PFSK-1 (cell line): ENCODE results near the gene PKD1L1.

Source experiments
- FOXP2 ChIP-seq: optimal IDR thresholded peaks from 2 replicates; pipeline ENCODE3; 2011; ENCODE audit warnings: borderline replicate concordance, control low read depth, inconsistent platforms; ENCODE audit not compliant: insufficient read depth; ENCODE audit errors: extremely low read length, extremely low read depth
- POLR2AphosphoS5 ChIP-seq: IDR thresholded peaks from 2 replicates; pipeline ENCODE4 v1.6.1; 2012; ENCODE audit warnings: low read depth, mild to moderate bottlenecking, control low read depth, low read length, moderate library complexity
- REST ChIP-seq, 2 experiments: IDR thresholded peaks; 2 replicates each; pipeline versions ENCODE4 v1.6.1 to v1.8.0; 2011 to 2012; ENCODE audit warnings: low read depth in 2 of 2, low read length in 2 of 2, control low read depth in 1 of 2, inconsistent platforms in 1 of 2, mild to moderate bottlenecking in 1 of 2, moderate library complexity in 1 of 2; ENCODE audit not compliant: insufficient read depth in 1 of 2
- SIN3A ChIP-seq: IDR thresholded peaks from 2 replicates; pipeline ENCODE4 v1.6.1; 2012; ENCODE audit warnings: mild to moderate bottlenecking, low read length, moderate library complexity, borderline replicate concordance; ENCODE audit not compliant: insufficient read depth
- TAF1 ChIP-seq: IDR thresholded peaks from 2 replicates; pipeline ENCODE4 v1.6.1; 2012; ENCODE audit warnings: low read length, control low read depth, borderline replicate concordance; ENCODE audit not compliant: insufficient read depth

The PKD1L1 gene

GRCh38 chr7:47967708-47968107 is 19.4 kb upstream of the PKD1L1 start:
- no peak for TF ChIP-seq FOXP2
- TF ChIP-seq POLR2AphosphoS5, result no peak
- TF ChIP-seq SIN3A, result no peak
- no peak for TF ChIP-seq REST (IDR thresholded peaks at IDR 0.05; ENCODE audit: insufficient read depth in 1 of 2, low read depth in 2 of 2, low read length in 2 of 2)
- no peak for TF ChIP-seq TAF1

DNA sequence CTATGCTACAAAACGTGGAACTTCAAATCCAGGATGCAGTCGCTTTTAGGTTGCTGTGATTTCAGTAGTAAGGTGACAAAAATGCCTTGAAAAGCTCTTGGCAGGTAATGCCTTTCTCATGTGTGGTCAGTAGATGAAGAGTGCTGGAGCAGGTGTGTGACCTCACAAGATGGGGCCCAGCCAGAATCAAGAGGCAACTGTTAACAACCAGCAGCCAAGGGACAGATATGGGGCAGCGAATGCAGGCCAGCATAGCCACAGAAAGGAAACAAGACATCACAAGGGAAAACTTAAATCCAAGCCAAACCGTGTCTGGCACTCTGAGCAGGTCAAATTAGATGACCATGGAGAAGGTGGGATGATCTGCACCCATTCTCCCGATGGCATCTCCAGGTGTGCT is 18.9 kb upstream of the PKD1L1 start:
- TF ChIP-seq TAF1, result no peak
- no peak for TF ChIP-seq SIN3A
- no peak for TF ChIP-seq FOXP2
- no peak for TF ChIP-seq POLR2AphosphoS5
- TF ChIP-seq REST (IDR thresholded peaks at IDR 0.05; ENCODE audit: insufficient read depth in 1 of 2, low read depth in 2 of 2, low read length in 2 of 2), result no peak

DNA sequence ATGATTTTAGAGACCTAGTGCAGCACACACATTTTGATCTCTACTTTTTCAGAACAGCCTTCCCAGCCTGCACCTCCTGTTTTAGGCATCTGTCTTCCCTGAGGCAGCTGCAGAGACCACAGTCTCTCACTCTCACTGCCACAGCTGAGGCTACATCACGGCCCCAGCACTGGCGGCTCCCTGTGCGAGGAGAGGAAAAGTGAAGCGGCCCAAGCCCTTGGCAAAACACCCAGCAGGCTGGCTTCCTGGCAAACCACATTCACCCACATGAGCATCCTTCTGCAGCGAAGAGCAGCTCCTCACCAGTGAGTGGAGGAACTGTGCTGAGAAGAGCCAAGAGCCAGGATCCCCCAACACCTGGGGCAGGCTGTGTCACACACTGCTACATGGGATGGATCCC is 17.2 kb upstream of the PKD1L1 start:
- no peak for TF ChIP-seq SIN3A
- TF ChIP-seq FOXP2, result no peak
- no peak for TF ChIP-seq POLR2AphosphoS5
- no peak for TF ChIP-seq REST (IDR thresholded peaks at IDR 0.05; ENCODE audit: insufficient read depth in 1 of 2, low read depth in 2 of 2, low read length in 2 of 2)
- TF ChIP-seq TAF1, result no peak

DNA sequence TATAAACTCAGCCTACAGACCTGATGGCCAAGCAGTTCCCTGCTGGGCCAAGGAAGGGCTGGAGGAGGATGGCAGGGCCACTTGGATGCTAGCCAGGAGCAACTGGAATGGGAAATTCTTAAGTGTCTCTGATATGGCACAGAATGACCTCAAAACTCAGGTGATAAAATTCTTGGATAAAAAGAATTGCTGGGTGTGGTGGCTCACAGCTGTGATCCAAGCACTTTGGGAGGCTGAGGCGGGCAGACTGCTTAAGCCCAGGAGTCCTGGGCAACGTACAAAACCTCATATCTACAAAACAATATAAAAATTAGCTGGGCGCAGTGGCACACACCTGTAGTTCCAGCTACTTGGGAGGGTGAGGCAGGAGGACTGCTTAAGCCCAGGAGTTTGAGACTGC is 14.0 kb upstream of the PKD1L1 start:
- no peak for TF ChIP-seq FOXP2
- no peak for TF ChIP-seq REST (IDR thresholded peaks at IDR 0.05; ENCODE audit: insufficient read depth in 1 of 2, low read depth in 2 of 2, low read length in 2 of 2)
- no peak for TF ChIP-seq TAF1
- no peak for TF ChIP-seq SIN3A
- no peak for TF ChIP-seq POLR2AphosphoS5

GRCh38 chr7:47957156-47957555 is 8.9 kb upstream of the PKD1L1 start:
- TF ChIP-seq REST (IDR thresholded peaks at IDR 0.05; ENCODE audit: insufficient read depth in 1 of 2, low read depth in 2 of 2, low read length in 2 of 2), result no peak
- no peak for TF ChIP-seq FOXP2
- TF ChIP-seq POLR2AphosphoS5, result no peak
- no peak for TF ChIP-seq TAF1
- no peak for TF ChIP-seq SIN3A
